ENCODE data around the gene SETDB1. TPM values are rescaled to one million over a fixed set of nuclear protein-coding genes. Genes with fewer than 3 reads are reported as not detected.
A peak's percentile ranks its signal among the peaks of the same experiment; 100 is the strongest.

Gene SETDB1
- total and polyA plus RNA-seq, 2 of the 8 experiments (the other 6 are each of a cell fraction or from before 2014, with no cell fraction given) = 27.5 to 48.8 TPM

DNA sequence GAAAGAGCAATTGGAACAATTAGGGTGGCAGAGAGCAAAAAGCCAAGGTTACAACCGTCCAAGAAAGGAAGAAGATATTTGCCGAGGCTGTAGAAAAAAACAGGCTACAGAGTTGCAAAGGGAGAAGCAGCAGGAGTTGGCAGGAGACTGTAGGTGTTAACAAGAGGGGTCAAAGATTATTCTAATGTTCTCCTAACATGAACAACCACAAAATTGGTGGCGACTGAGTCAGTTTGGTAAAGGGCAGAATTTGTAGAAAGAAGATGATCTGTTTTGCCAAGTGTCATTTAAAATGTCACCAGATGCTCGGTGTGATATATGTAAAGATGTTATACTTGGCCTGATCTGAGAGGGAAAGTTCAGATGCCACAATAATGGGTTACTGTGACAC lies 81.7 kb downstream of the SETDB1 start:
- Histone ChIP-seq H3K9ac (replicated peaks in 1 of 4; ENCODE audit: extremely low read depth in 1 of 4, low read depth in 3 of 4, low read length in 3 of 4) (peak overlapping the region in 2 of 4 experiments; percentile 36 to 40; a peak in 3 of 7 replicates), H4K91ac (replicated peaks; ENCODE audit: insufficient read length, low read length) (no peak overlapping the region), H3K56ac (replicated peaks; ENCODE audit: insufficient read length, low read depth, low read length) (no peak overlapping the region), H3K36me3 (ENCODE audit: control insufficient read depth in 2 of 4, insufficient read depth in 4 of 4, low read length in 3 of 4) (no peaks in the 10 kb centered on the region), H2BK20ac (ENCODE audit: low read length) (0 out of 2 replicates have a peak overlapping the region, but pooled peaks have one; percentile 3), H3K79me1 (ENCODE audit: low read depth, low read length) (no peaks in the 10 kb centered on the region), H3K79me2 (ENCODE audit: control insufficient read depth in 1 of 2, insufficient read depth in 2 of 2, low read length in 2 of 2) (peaks cover 0 to 5% of the 10 kb centered on the region in 2 experiments; a peak in 2 of 4 replicates), H2BK12ac (ENCODE audit: low read depth, low read length) (peak overlapping the region; percentile 33; the same call in 1 of the 2 replicates), H3K14ac (ENCODE audit: insufficient read length) (no peak overlapping the region), H3K4me2 (ENCODE audit: insufficient read depth in 1 of 2, low read depth in 2 of 2, low read length in 2 of 2) (peak overlapping the region; percentile 66 to 87), H3K18ac (ENCODE audit: extremely low read depth, low read length) (no peak overlapping the region), H3K4me1 (replicated peaks in 1 of 4; ENCODE audit: control insufficient read depth in 3 of 4, insufficient read depth in 4 of 4, low read length in 3 of 4) (peaks cover 9 to 12% (median 9%) of the 10 kb centered on the region in 4 experiments; a peak in 6 of 7 replicates), H3K23me2 (ENCODE audit: low read depth, low read length) (peaks cover 5% of the 10 kb centered on the region), H2AK5ac (ENCODE audit: low read depth, low read length) (no peak overlapping the region; the same call in 1 of the 2 replicates), H4K8ac (ENCODE audit: extremely low read depth, insufficient read depth, low read length) (no peak overlapping the region), H2AFZ (ENCODE audit: low read length) (peak overlapping the region; percentile 24; the same call in 1 of the 2 replicates), H3K4ac (replicated peaks; ENCODE audit: insufficient read length, low read depth, low read length) (no peak overlapping the region), H2BK5ac (ENCODE audit: low read depth, low read length) (no peak overlapping the region), H3K9me3 (ENCODE audit: insufficient read depth in 2 of 2, low read depth in 1 of 2, low read length in 1 of 2) (no peaks in the 10 kb centered on the region), H3K4me3 (ENCODE audit: extremely low read depth in 1 of 4, insufficient read depth in 2 of 4, low read depth in 3 of 4, low read length in 4 of 4) (peak overlapping the region; percentile 11 to 94 (median 20); a peak in 6 of 8 replicates), H3K27ac (ENCODE audit: low read depth, low read length) (peak overlapping the region; percentile 53), H3K27me3 (replicated peaks in 1 of 4; ENCODE audit: control insufficient read depth in 3 of 4, extremely low read depth in 1 of 4, insufficient read depth in 3 of 4, low read length in 3 of 4) (no peaks in the 10 kb centered on the region), H2BK120ac (replicated peaks; ENCODE audit: low read depth, low read length) (no peak overlapping the region), H3K23ac (ENCODE audit: insufficient read length) (no peak overlapping the region), H4K20me1 (replicated peaks in 1 of 2; ENCODE audit: control insufficient read depth in 1 of 2, insufficient read depth in 2 of 2, low read length in 2 of 2) (no peaks in the 10 kb centered on the region), H2BK15ac (ENCODE audit: low read length) (no peak overlapping the region), H4K5ac (ENCODE audit: insufficient read length, low read depth, low read length) (no peak overlapping the region)
- DNase-seq (ENCODE audit: low read depth in 1 of 2, low spot score in 2 of 2) (no peak), FAIRE-seq (no peak)
- 0 out of 2 replicates have a peak, but pooled peaks have one; percentile 22 for TF ChIP-seq RBBP5 (IDR thresholded peaks at IDR 0.05; ENCODE audit: borderline replicate concordance, low read depth, low read length)
- TF ChIP-seq ASH2L (IDR thresholded peaks at IDR 0.05; ENCODE audit: low read length) = no peak
- TF ChIP-seq HDAC6 (IDR thresholded peaks at IDR 0.05; ENCODE audit: low read depth, low read length) = no peak
- CTCF ChIA-PET (ENCODE audit: partially characterized antibody) = interaction anchor here (2.0 to 7.8 kb wide), 3 partner anchors 12 to 148 kb away, joined by 6 to 142 read pairs (median 85); partner anchors contain the start of genes ANXA9 and TNFAIP8L2
- whole genome bisulfite sequencing, 2 experiments (ENCODE audit: extremely low coverage in 1 of 2, insufficient coverage in 1 of 2, insufficient read length in 1 of 2, insufficient replicate concordance in 2 of 2, low coverage in 1 of 2, low lambda C conversion rate in 2 of 2, missing lambda C conversion rate in 1 of 2) = 44% methylated on average over 4 of the region's 4 CpGs; no CpG with 5 or more reads in 1 of the 2 experiments
- POLR2A ChIA-PET (ENCODE audit: partially characterized antibody) = interaction anchor here (3.1 kb wide), 1 partner anchor 12 kb away, joined by 18 read pairs; no protein-coding TSS in a partner anchor

Data from H1 (cell line).